Measurements from ENCODE around the gene PI3. TPM values are rescaled to one million over a fixed set of nuclear protein-coding genes. Genes with fewer than 3 reads are reported as not detected.
"Not testable (repeated sequence)": the region's sequence is repeated elsewhere in the genome, so short reads cannot be mapped to it uniquely, and the experiment has no call there.

PI3 gene
- total and polyA plus RNA-seq, 4 donors, result not detected

GRCh38 chr20:45136911-45137310 lies 37.8 kb upstream of the PI3 start:
- H3K4me3 ChIP-seq (ENCODE audit: low read depth in 1 of 3, low read length in 3 of 3), result no peak overlapping the region
- 48% methylated on average over 2 of the region's 2 CpGs for WGBS
- no peaks in the 10 kb centered on the region for H3K27me3 ChIP-seq (ENCODE audit: control insufficient read depth in 4 of 4, insufficient read depth in 4 of 4, low read length in 3 of 4)
- TF ChIP-seq REST (IDR thresholded peaks at IDR 0.05) (no peak), NR2F2 (IDR thresholded peaks at IDR 0.05) (no peak), FOXA2 (IDR thresholded peaks at IDR 0.05) (no peak), RXRA (IDR thresholded peaks at IDR 0.05) (no peak), GABPA (IDR thresholded peaks at IDR 0.05 in 1 of 2, conservative IDR thresholded peaks at IDR 0.05 in 1 of 2) (no peak), MAX (IDR thresholded peaks at IDR 0.05) (no peak), RAD21 (IDR thresholded peaks at IDR 0.05) (no peak), ZBTB33 (IDR thresholded peaks at IDR 0.05) (no peak), CTCF (IDR thresholded peaks at IDR 0.05; ENCODE audit: low read depth, low read length, missing input control) (no peak), ATF3 (IDR thresholded peaks at IDR 0.05) (no peak), FOXA1 (IDR thresholded peaks at IDR 0.05) (no peak), EGR1 (IDR thresholded peaks at IDR 0.05; ENCODE audit: low read depth in 2 of 2) (no peak), TAF1 (conservative IDR thresholded peaks at IDR 0.05) (no peak), JUND (IDR thresholded peaks at IDR 0.05) (no peak)
- DNase-seq (ENCODE audit: low spot score), result no peak
- H3K27ac ChIP-seq (ENCODE audit: low read depth in 1 of 2, low read length in 2 of 2), result no peak overlapping the region
- peaks cover 0 to 6% (median 0%) of the 10 kb centered on the region in 4 donors for H3K4me1 ChIP-seq (ENCODE audit: control insufficient read depth in 4 of 4, insufficient read depth in 4 of 4, low read length in 3 of 4)
- H3K36me3 ChIP-seq (ENCODE audit: control insufficient read depth in 4 of 4, insufficient read depth in 3 of 4, low read depth in 1 of 4, low read length in 3 of 4), result no peaks in the 10 kb centered on the region
- H3K9me3 ChIP-seq (ENCODE audit: control insufficient read depth in 4 of 4, low read length in 3 of 4), result no peaks in the 10 kb centered on the region
- no peak overlapping the region for H3K9ac ChIP-seq (ENCODE audit: low read depth in 1 of 2, low read length in 2 of 2)

GRCh38 chr20:45138561-45139300 lies 36.0 kb upstream of the PI3 start:
- Histone ChIP-seq H3K9ac (ENCODE audit: low read depth in 1 of 2, low read length in 2 of 2) (no peak overlapping the region), H3K4me1 (ENCODE audit: control insufficient read depth in 4 of 4, insufficient read depth in 4 of 4, low read length in 3 of 4) (peaks cover 0 to 6% (median 0%) of the 10 kb centered on the region in 4 donors), H3K27me3 (ENCODE audit: control insufficient read depth in 4 of 4, insufficient read depth in 4 of 4, low read length in 3 of 4) (no peaks in the 10 kb centered on the region), H3K9me3 (ENCODE audit: control insufficient read depth in 4 of 4, low read length in 3 of 4) (no peaks in the 10 kb centered on the region), H3K36me3 (ENCODE audit: control insufficient read depth in 4 of 4, insufficient read depth in 3 of 4, low read depth in 1 of 4, low read length in 3 of 4) (no peaks in the 10 kb centered on the region), H3K4me3 (ENCODE audit: low read depth in 1 of 3, low read length in 3 of 3) (no peak overlapping the region), H3K27ac (ENCODE audit: low read depth in 1 of 2, low read length in 2 of 2) (no peak overlapping the region)
- WGBS, result 35% methylated on average over 20 of the region's 20 CpGs
- peak; percentile 69 for DNase-seq (ENCODE audit: low spot score)
- TF ChIP-seq HNF4A (conservative IDR thresholded peaks at IDR 0.05), result no peak
- peak; percentile 63 to 74 for TF ChIP-seq RAD21 (IDR thresholded peaks at IDR 0.05)
- peak; percentile 88 for TF ChIP-seq NR2F2 (IDR thresholded peaks at IDR 0.05)
- peak; percentile 56 for TF ChIP-seq CTCF (IDR thresholded peaks at IDR 0.05; ENCODE audit: low read depth, low read length, missing input control)

- not testable (repeated sequence) for H3K4me3 ChIP-seq (ENCODE audit: low read depth in 1 of 3, low read length in 3 of 3); H3K9ac ChIP-seq (ENCODE audit: low read depth in 1 of 2, low read length in 2 of 2); H3K27me3 ChIP-seq (ENCODE audit: control insufficient read depth in 4 of 4, insufficient read depth in 4 of 4, low read length in 3 of 4); H3K27ac ChIP-seq (ENCODE audit: low read depth in 1 of 2, low read length in 2 of 2); H3K4me1 ChIP-seq (ENCODE audit: control insufficient read depth in 4 of 4, insufficient read depth in 4 of 4, low read length in 3 of 4); H3K9me3 ChIP-seq (ENCODE audit: control insufficient read depth in 4 of 4, low read length in 3 of 4); DNase-seq (ENCODE audit: low spot score); H3K36me3 ChIP-seq (ENCODE audit: control insufficient read depth in 4 of 4, insufficient read depth in 3 of 4, low read depth in 1 of 4, low read length in 3 of 4)
- 96% methylated on average over 5 of the region's 5 CpGs for WGBS
Measured at GRCh38 chr20:45139733-45140375, 34.8 kb upstream of the PI3 start.
